GM23338 (cell line): ENCODE measurements around the gene RWDD1.
A peak's percentile ranks its signal among the peaks of the same experiment; 100 is the strongest.

ENCODE experiments used
- CREB1 ChIP-seq: fragments of 250-450 bp; sonication (Bioruptor Pico); IDR thresholded peaks from 2 replicates; pipeline ENCODE4 v1.5.0; 2020; ENCODE audit warnings: low read depth, mild to moderate bottlenecking, moderate library complexity
- EZH2 ChIP-seq: fragments of 200-600 bp; sonication (generic); IDR thresholded peaks from one replicate; pipeline ENCODE4 v1.8.0; 2017; ENCODE audit warnings: antibody characterized with exemption, mild to moderate bottlenecking, low read depth; ENCODE audit not compliant: unreplicated experiment
- EZH2phosphoT487 ChIP-seq: fragments of 200-600 bp; sonication (generic); IDR thresholded peaks from one replicate; pipeline ENCODE4 v1.8.1; 2018; ENCODE audit warnings: antibody characterized with exemption; ENCODE audit not compliant: unreplicated experiment
- JUNB ChIP-seq: IDR thresholded peaks from one replicate; pipeline ENCODE4 v1.6.1; 2016; ENCODE audit warnings: antibody characterized with exemption; ENCODE audit not compliant: unreplicated experiment
- NANOG ChIP-seq: IDR thresholded peaks from 2 replicates; pipeline ENCODE4 v1.6.1; 2016; ENCODE audit warnings: antibody characterized with exemption, borderline replicate concordance
- POLR2AphosphoS5 ChIP-seq: IDR thresholded peaks from 2 replicates; pipeline ENCODE4 v1.6.1; 2016; ENCODE audit warnings: antibody characterized with exemption, low read depth
- TF ChIP-seq, protein P1 (sequence below), 2 experiments: fragments of 200-600 bp in 1 of 2; sonication (generic) in 1 of 2; conservative IDR thresholded peaks; 2 replicates each; pipeline versions ENCODE4 v1.5.1 to v1.6.1; 2016 to 2017; ENCODE audit warnings: antibody characterized with exemption in 2 of 2, low read depth in 2 of 2, mild to moderate bottlenecking in 2 of 2, moderate library complexity in 1 of 2
- TF ChIP-seq, protein P2 (sequence below): IDR thresholded peaks from one replicate; pipeline ENCODE4 v1.6.1; 2018; ENCODE audit warnings: antibody characterized with exemption; ENCODE audit not compliant: unreplicated experiment

DNA sequence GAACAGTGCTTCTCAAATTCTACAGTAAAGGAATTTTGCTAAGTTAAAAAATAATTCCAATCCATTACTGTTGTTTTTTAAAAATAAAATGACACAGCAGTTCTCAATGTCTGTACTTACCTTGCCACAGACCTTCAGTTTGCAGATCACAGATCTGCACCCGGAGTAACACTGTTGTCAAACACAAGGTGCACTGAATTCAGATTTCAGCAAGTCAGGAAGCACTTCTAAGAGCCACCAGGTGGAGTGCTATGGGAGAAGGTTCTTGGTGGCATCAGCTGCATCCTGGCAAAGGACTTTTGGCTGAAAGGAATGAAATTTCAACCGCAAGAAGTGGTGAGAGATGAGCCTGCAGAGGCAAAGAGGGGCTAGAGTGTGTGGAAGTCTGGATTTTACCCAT lies 62.4 kb downstream of the RWDD1 start:
- TF ChIP-seq, protein P1, sequence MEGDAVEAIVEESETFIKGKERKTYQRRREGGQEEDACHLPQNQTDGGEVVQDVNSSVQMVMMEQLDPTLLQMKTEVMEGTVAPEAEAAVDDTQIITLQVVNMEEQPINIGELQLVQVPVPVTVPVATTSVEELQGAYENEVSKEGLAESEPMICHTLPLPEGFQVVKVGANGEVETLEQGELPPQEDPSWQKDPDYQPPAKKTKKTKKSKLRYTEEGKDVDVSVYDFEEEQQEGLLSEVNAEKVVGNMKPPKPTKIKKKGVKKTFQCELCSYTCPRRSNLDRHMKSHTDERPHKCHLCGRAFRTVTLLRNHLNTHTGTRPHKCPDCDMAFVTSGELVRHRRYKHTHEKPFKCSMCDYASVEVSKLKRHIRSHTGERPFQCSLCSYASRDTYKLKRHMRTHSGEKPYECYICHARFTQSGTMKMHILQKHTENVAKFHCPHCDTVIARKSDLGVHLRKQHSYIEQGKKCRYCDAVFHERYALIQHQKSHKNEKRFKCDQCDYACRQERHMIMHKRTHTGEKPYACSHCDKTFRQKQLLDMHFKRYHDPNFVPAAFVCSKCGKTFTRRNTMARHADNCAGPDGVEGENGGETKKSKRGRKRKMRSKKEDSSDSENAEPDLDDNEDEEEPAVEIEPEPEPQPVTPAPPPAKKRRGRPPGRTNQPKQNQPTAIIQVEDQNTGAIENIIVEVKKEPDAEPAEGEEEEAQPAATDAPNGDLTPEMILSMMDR (conservative IDR thresholded peaks at IDR 0.05; ENCODE audit: low read depth in 2 of 2): peak; percentile 60
- TF ChIP-seq CREB1 (CRISPR knock-in tag): no peak
- TF ChIP-seq POLR2AphosphoS5: no peak
- no peak for TF ChIP-seq EZH2phosphoT487
- TF ChIP-seq, protein P2, sequence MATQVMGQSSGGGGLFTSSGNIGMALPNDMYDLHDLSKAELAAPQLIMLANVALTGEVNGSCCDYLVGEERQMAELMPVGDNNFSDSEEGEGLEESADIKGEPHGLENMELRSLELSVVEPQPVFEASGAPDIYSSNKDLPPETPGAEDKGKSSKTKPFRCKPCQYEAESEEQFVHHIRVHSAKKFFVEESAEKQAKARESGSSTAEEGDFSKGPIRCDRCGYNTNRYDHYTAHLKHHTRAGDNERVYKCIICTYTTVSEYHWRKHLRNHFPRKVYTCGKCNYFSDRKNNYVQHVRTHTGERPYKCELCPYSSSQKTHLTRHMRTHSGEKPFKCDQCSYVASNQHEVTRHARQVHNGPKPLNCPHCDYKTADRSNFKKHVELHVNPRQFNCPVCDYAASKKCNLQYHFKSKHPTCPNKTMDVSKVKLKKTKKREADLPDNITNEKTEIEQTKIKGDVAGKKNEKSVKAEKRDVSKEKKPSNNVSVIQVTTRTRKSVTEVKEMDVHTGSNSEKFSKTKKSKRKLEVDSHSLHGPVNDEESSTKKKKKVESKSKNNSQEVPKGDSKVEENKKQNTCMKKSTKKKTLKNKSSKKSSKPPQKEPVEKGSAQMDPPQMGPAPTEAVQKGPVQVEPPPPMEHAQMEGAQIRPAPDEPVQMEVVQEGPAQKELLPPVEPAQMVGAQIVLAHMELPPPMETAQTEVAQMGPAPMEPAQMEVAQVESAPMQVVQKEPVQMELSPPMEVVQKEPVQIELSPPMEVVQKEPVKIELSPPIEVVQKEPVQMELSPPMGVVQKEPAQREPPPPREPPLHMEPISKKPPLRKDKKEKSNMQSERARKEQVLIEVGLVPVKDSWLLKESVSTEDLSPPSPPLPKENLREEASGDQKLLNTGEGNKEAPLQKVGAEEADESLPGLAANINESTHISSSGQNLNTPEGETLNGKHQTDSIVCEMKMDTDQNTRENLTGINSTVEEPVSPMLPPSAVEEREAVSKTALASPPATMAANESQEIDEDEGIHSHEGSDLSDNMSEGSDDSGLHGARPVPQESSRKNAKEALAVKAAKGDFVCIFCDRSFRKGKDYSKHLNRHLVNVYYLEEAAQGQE: no peak
- no peak for TF ChIP-seq NANOG
- TF ChIP-seq EZH2: no peak
- no peak for TF ChIP-seq JUNB
